ENCODE measurements around the gene SDHD. TPM values are rescaled to one million over a fixed set of nuclear protein-coding genes. Genes with fewer than 3 reads are reported as not detected.

Gene SDHD
- polyA plus RNA-seq, 2 of the 4 experiments (the other 2 are of a cell fraction), result 86.3 to 91.5 TPM

DNA sequence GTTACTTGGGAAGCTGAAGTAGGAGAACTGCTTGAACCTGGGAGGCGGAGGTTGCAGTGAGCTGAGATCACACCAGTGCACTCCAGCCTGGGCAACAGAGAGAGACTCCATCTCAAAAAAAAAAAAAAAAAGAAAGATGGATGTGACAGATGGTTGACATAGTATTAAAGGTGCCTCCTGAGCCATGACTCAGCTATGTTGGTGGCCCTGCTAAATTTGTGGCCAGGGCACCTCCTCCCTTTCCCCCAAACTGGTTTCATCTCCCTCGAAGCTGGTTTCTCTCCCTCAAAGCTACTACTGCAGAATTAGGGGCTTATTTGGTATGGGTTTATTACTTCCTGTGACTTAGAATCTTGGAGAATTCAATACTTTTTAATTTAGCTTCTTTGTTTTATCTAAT lies 31.5 kb downstream of the SDHD start:
- WGBS (ENCODE audit: missing lambda C conversion rate), result 68% methylated on average over 2 of the region's 2 CpGs
- CTCF ChIA-PET, result interaction anchor here (1.1 kb wide), 1 partner anchor 57 kb away, joined by 3 read pairs; the partner anchor contains the start of gene BCO2

DNA sequence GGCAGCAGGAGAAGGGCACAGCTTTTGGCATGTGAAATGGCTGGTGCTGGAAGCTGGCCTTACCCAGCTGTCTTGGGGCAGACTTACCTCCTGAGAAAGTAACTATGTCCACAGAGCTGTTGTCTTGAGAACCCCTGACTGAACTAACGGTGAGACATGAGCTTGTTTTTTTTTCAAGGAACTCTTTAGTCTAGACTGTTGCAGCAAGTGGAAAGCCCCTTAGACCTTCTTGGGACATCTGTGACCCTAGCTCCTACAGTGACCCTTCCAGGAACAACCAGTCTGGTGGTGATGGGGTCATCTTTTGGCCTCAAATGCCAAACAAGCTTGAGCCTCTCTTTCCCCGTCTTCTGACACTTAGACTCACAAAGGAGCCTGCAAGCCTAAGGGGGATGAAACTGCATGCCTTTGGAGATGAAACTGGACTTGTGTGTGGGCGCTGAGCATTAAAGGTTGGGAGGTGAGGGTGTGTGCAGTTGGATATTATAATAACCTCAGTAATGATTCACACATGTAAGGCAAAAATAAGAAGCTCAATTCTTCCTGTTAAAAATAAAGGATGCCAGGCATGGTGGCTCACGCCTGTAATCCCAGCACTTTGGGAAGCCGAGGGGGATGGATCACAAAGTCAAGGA lies 35.4 kb downstream of the SDHD start:
- ATAC-seq (no peak), FAIRE-seq (no peak), DNase-seq (ENCODE audit: low read depth in 1 of 2, low spot score in 1 of 2) (no peak)
- no peak overlapping the region for H3K4me3 ChIP-seq
- H3K4me1 ChIP-seq, result no peaks in the 10 kb centered on the region
- no peak overlapping the region for H3K27ac ChIP-seq
- TF ChIP-seq CTCF (IDR thresholded peaks at IDR 0.05), result no peak
- no peak for TF ChIP-seq CBX8 (IDR thresholded peaks at IDR 0.05)
- no peak for TF ChIP-seq CHD2 (IDR thresholded peaks at IDR 0.05; ENCODE audit: low read length, partially characterized antibody)
- no peak for TF ChIP-seq RARB (CRISPR knock-in tag; IDR thresholded peaks at IDR 0.05)
- no peak for TF ChIP-seq NR3C1 (IDR thresholded peaks at IDR 0.05)
- no peak for TF ChIP-seq RNF2 (IDR thresholded peaks at IDR 0.05; ENCODE audit: borderline replicate concordance, low read depth)
- TF ChIP-seq KDM1A (IDR thresholded peaks at IDR 0.05; ENCODE audit: low read depth), result no peak
- TF ChIP-seq POLR2A (IDR thresholded peaks at IDR 0.05; ENCODE audit: low read length), result no peak
- TF ChIP-seq EP300 (IDR thresholded peaks at IDR 0.05), result no peak
- TF ChIP-seq HDAC2 (IDR thresholded peaks at IDR 0.05), result no peak
- TF ChIP-seq HOXB5 (CRISPR knock-in tag; IDR thresholded peaks at IDR 0.05), result no peak
- TF ChIP-seq, protein P1, sequence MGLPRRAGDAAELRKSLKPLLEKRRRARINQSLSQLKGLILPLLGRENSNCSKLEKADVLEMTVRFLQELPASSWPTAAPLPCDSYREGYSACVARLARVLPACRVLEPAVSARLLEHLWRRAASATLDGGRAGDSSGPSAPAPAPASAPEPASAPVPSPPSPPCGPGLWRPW (IDR thresholded peaks at IDR 0.05), result no peak
- TF ChIP-seq ZSCAN20 (CRISPR knock-in tag; IDR thresholded peaks at IDR 0.05), result no peak
- ChIA-PET CTCF (interaction anchor here (3.9 kb wide), 1 partner anchor 8 kb away, joined by 16 read pairs; no protein-coding TSS in a partner anchor), POLR2A (no interaction called here)
- WGBS (ENCODE audit: missing lambda C conversion rate), result 83% methylated on average over 5 of the region's 5 CpGs
- H3K4me2 ChIP-seq, result no peak overlapping the region
- H3K9me3 ChIP-seq, result no peaks in the 10 kb centered on the region

More for the DNA sequence above, 31.5 kb downstream of the SDHD start:
- POLR2A ChIA-PET, result no interaction called here
- no peak overlapping the region for H3K27ac ChIP-seq
- H3K4me1 ChIP-seq, result 0 out of 3 replicates have a peak, but pooled peaks cover 3% of the 10 kb centered on the region
- H3K4me3 ChIP-seq, result no peak overlapping the region
- H3K4me2 ChIP-seq, result no peak overlapping the region
- DNase-seq (ENCODE audit: low read depth in 1 of 2, low spot score in 1 of 2), result no peak
- no peaks in the 10 kb centered on the region for H3K9me3 ChIP-seq
- no peak for FAIRE-seq
- TF ChIP-seq KDM1A (IDR thresholded peaks at IDR 0.05; ENCODE audit: low read depth) (no peak), CBX8 (IDR thresholded peaks at IDR 0.05) (no peak), ZNF302 (CRISPR knock-in tag; IDR thresholded peaks at IDR 0.05) (no peak), NR3C1 (IDR thresholded peaks at IDR 0.05) (no peak), HOXB5 (CRISPR knock-in tag; IDR thresholded peaks at IDR 0.05) (no peak), HEYL (CRISPR knock-in tag; IDR thresholded peaks at IDR 0.05) (no peak), RNF2 (IDR thresholded peaks at IDR 0.05; ENCODE audit: borderline replicate concordance, low read depth) (no peak)
- ATAC-seq, result no peak

DNA sequence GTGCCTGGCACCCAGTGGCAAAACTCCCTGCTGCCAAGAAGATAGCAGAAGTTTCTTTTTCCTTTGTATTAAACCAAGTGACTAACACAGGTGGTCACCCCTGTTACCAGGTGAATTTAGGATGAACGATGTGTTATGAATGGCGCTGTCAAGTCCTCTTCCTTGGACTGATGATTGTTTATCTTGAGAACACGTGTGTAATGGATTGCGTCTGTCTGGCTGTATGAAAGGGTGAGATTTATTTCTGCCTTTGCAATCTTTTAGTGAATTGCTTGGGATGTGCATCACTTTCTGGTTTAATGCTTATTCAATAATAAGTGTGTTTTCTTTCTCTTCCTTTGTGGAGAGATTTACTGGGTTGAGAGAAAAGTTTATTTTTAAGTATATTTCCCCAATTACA lies 36.5 kb downstream of the SDHD start:
- peaks cover 3% of the 10 kb centered on the region for H3K4me1 ChIP-seq
- FAIRE-seq (no peak), DNase-seq (ENCODE audit: low read depth in 1 of 2, low spot score in 1 of 2) (no peak), ATAC-seq (no peak)
- H3K4me2 ChIP-seq, result no peak overlapping the region
- POLR2A ChIA-PET, result no interaction called here
- H3K4me3 ChIP-seq, result no peak overlapping the region
- WGBS (ENCODE audit: missing lambda C conversion rate), result 90% methylated on average over 4 of the region's 4 CpGs
- CTCF ChIA-PET, result interaction anchor here (3.9 kb wide), 1 partner anchor 9 kb away, joined by 16 read pairs; no protein-coding TSS in a partner anchor
- H3K9me3 ChIP-seq, result no peaks in the 10 kb centered on the region
- no peak overlapping the region for H3K27ac ChIP-seq
- TF ChIP-seq, protein P2, sequence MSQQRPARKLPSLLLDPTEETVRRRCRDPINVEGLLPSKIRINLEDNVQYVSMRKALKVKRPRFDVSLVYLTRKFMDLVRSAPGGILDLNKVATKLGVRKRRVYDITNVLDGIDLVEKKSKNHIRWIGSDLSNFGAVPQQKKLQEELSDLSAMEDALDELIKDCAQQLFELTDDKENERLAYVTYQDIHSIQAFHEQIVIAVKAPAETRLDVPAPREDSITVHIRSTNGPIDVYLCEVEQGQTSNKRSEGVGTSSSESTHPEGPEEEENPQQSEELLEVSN (IDR thresholded peaks at IDR 0.05; ENCODE audit: borderline replicate concordance, low read depth), result no peak
- no peak for TF ChIP-seq EP300 (IDR thresholded peaks at IDR 0.05)
- no peak for TF ChIP-seq EHF (CRISPR knock-in tag; IDR thresholded peaks at IDR 0.05)
- TF ChIP-seq ZC3H11A (IDR thresholded peaks at IDR 0.05), result no peak
- no peak for TF ChIP-seq NFE2L2 (conservative IDR thresholded peaks at IDR 0.05; ENCODE audit: low read length)
- no peak for TF ChIP-seq PBX3 (IDR thresholded peaks at IDR 0.05)
- TF ChIP-seq RCOR1 (IDR thresholded peaks at IDR 0.05; ENCODE audit: low read depth, low read length), result no peak
- TF ChIP-seq HMGXB4 (CRISPR knock-in tag; IDR thresholded peaks at IDR 0.05; ENCODE audit: borderline replicate concordance), result no peak
- TF ChIP-seq BHLHE40 (IDR thresholded peaks at IDR 0.05; ENCODE audit: low read depth, low read length), result no peak
- TF ChIP-seq KDM5A (IDR thresholded peaks at IDR 0.05), result no peak
- no peak for TF ChIP-seq MAX (IDR thresholded peaks at IDR 0.05)
- TF ChIP-seq USF2 (IDR thresholded peaks at IDR 0.05), result no peak
- no peak for TF ChIP-seq FOXS1 (CRISPR knock-in tag; IDR thresholded peaks at IDR 0.05)
- no peak for TF ChIP-seq HEYL (CRISPR knock-in tag; IDR thresholded peaks at IDR 0.05)
- TF ChIP-seq ESRRA (IDR thresholded peaks at IDR 0.05; ENCODE audit: borderline replicate concordance, low read length), result no peak
- no peak for TF ChIP-seq CBX2 (IDR thresholded peaks at IDR 0.05; ENCODE audit: borderline replicate concordance, low read depth)
